WI38 (cell line): ENCODE results near the gene PAX6.

Experiments used
- H3K4me3 ChIP-seq: 2 replicates; pipeline ENCODE4 v1.5.1; 2011; ENCODE audit warnings: low read depth, mild to moderate bottlenecking, control low read depth, low read length
- TF ChIP-seq, protein P1 (sequence below): IDR thresholded peaks from 2 replicates; pipeline ENCODE4 v1.5.1; 2012; ENCODE audit warnings: low read depth, mild to moderate bottlenecking, control low read depth, low read length

The PAX6 gene

DNA sequence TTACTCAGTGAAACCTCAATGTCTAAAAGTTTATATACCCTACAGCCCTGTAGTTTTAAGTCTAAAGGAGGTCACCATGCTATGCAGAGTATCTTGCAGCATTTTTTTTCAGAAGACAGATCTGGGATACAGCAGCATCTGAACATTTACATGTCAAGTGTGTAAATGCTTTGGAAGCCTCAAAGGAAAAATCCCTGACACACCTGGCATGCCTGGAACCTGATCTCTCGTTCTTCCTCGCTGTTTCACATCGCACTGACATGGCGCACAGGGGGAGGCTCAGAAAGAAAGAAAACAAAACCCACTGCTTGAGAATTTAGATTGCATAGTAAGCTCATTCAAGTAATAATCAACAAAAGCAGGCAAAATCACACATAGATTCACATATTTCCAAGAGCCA is 31.0 kb downstream of the PAX6 start:
- H3K4me3 ChIP-seq: no peak overlapping the region

DNA sequence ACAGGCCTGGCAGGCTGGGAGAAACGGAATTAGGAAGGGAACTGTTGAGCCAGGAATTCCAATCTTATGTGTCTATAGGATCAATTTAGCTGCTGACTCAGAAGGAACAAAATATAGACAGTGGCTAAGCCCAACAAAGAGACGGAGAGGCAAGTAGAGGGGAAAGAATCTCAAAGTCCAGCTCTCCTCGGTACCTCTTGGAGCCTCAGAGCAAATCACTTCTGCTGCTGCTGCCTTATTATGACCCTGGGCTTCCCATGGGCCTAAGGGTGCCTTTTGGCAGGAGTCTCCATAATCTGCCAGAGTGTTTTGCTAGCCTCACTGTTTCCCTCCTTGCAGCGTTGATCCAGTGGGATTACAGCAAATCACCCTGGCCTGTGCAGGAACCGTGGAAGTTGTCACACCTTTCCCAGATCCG is 31.7 kb downstream of the PAX6 start:
- TF ChIP-seq, protein P1, sequence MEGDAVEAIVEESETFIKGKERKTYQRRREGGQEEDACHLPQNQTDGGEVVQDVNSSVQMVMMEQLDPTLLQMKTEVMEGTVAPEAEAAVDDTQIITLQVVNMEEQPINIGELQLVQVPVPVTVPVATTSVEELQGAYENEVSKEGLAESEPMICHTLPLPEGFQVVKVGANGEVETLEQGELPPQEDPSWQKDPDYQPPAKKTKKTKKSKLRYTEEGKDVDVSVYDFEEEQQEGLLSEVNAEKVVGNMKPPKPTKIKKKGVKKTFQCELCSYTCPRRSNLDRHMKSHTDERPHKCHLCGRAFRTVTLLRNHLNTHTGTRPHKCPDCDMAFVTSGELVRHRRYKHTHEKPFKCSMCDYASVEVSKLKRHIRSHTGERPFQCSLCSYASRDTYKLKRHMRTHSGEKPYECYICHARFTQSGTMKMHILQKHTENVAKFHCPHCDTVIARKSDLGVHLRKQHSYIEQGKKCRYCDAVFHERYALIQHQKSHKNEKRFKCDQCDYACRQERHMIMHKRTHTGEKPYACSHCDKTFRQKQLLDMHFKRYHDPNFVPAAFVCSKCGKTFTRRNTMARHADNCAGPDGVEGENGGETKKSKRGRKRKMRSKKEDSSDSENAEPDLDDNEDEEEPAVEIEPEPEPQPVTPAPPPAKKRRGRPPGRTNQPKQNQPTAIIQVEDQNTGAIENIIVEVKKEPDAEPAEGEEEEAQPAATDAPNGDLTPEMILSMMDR: no peak
- H3K4me3 ChIP-seq: no peak overlapping the region

More for the DNA sequence above, 31.0 kb downstream of the PAX6 start:
- TF ChIP-seq, protein P1: no peak

DNA sequence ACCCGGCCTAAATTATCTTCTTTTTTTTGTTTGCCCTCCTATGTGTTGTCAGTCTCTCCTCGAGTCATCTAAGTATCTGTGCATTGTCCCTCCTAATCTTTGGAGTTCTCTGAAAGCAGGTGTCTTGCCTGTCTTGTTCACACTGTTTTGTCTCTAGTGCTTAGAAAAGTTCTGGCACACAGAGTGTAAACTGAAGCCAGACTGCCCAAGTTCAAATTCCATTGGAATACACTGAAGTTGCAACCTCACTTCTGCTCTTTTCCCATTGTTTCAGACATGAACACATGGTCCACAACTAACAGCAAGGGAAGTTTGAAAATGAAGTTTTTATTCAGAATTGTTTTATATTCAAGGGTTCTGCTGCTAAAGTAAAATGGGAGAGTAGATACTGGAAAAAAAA is 38.7 kb downstream of the PAX6 start:
- H3K4me3 ChIP-seq: no peak overlapping the region
- TF ChIP-seq, protein P1: no peak

DNA sequence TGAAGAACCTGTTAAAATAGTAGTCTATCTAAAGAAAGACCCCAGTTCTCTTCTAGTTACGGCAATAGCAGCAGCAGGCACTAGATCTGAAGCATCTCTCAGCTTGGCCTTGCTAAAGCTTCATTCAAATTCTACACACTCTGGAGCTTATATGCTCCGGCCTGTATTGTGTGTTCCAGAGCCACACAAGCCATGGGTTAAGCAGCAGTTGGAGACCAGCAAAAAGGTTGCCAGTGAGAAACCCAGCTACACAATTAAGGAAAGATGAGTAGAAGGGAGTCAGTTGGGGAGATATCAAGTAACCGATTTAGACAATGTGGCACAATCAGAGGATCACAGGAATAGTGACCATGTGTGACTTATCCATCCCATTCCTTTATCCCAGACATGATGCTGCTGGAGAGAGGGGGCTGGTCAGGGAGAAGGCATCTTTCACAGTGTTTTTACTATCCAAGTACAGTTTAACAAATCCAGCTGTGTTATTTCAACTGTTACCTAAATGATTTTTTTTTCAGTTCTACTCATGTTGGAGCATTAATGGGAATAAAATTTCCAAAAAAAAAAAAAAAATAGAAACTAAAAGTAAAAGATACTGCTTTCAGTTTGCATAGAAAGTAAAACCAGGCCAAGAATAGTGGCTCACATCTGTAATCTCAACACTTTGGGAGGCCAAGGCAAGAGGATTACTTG is 41.0 kb downstream of the PAX6 start:
- no peak overlapping the region for H3K4me3 ChIP-seq

DNA sequence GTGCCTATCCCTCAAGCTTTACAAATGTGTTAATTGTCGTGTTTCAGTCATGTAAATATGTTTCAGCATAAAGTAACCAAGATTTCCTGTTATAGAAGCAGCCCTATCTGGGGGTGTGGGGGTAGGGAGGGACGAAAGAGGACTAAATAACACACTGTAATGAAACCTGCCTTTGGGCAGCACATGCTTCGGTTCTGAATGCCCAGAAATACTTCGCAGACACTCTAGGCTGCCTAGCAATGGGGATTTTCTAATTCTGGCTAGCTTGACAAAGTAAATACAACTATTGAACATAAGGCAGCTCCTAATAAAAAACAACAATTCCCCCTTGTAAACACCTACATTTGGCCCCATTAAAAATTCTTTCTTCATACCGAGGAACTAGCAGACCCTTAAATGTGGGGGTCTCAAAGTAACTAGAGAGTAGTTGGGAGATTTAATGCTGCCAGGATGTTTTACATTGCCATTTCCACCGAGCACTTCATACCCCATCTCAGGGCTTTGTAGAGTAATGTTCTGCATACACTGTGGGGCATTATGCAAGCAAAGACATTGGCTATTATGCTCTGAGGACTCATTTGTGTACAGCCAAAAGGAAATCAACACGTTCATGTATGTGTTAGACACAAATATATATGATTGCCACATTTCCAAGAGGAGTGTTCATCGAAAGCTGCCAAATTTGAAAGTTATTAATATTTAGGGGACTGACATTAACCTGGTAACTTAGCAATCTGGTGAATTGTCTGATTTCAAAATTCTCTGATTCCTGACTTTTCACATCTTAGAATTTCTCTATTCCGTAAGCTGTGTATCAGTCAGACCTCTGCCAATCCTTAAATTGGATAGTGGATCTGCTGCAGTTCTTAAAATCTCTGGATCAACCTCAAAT is 42.1 kb downstream of the PAX6 start:
- TF ChIP-seq, protein P1: no peak
- no peak overlapping the region for H3K4me3 ChIP-seq

More for the DNA sequence above, 41.0 kb downstream of the PAX6 start:
- TF ChIP-seq, protein P1: no peak

DNA sequence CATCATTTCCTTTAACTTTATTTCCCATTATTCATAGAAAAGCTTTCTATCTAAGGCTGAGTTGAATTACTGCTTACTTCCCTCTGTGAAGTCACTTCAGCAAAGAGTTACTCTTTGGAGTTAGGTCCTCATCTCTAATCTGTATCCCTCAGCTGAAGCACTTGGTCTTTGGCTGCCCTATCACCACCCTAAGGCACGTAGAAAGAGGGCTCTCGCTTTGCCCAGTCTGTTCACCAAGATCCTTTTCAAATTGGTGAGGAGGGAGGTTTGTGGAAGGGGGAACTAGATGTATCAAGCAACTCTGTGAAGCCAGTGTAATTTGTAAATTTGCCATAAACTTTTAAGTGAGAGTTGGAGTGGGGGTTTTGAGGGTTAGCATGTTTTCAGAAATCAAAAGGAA is 43.4 kb downstream of the PAX6 start:
- TF ChIP-seq, protein P1: no peak
- H3K4me3 ChIP-seq: no peak overlapping the region

DNA sequence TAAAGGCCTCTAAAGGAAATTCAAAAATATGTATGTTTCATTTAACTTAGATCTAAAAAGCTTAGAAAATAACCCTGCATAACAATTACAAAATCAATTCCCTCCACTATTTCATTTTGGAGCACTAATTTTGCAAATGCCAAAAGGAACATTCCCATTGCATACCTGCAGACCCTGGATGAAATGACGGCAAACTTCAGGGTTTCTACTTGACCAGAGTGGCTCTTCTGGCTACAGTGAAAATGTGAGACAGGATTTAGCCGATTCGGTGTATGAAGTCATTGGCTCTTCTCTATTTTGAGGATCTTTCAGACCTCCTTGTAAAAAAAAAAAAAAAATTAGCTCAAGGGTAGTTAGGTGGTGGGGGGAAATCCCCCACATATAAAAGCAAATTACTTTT is 44.1 kb downstream of the PAX6 start:
- no peak overlapping the region for H3K4me3 ChIP-seq
- TF ChIP-seq, protein P1: no peak
